Loucy (cell line): ENCODE data around the gene C7orf57.

ENCODE experiments used
- CTCF ChIP-seq: fragments of 200-600 bp; sonication (generic); conservative IDR thresholded peaks from 2 replicates; pipeline ENCODE4 v1.5.1; 2014; ENCODE audit warnings: mild to moderate bottlenecking, antibody characterized with exemption, low read length
- EZH2phosphoT487 ChIP-seq: fragments of 200-600 bp; IDR thresholded peaks from 2 replicates; pipeline ENCODE4 v1.6.1; 2018; ENCODE audit warnings: antibody characterized with exemption, mild to moderate bottlenecking, moderate library complexity, borderline replicate concordance

- TF ChIP-seq CTCF: no peak
- TF ChIP-seq EZH2phosphoT487: no peak
Observed at GRCh38 chr7:48011951-48012350, 23.4 kb upstream of the C7orf57 start.
